ENCODE measurements around the gene NKIRAS1. TPM values are rescaled to one million over a fixed set of nuclear protein-coding genes. Genes with fewer than 3 reads are reported as not detected.
"Not testable (repeated sequence)": the region's sequence is repeated elsewhere in the genome, so short reads cannot be mapped to it uniquely, and the experiment has no call there.

Gene NKIRAS1
- total RNA-seq, 1 experiment from 2014 or later, result 9.9 TPM

GRCh38 chr3:23918331-23918730, 1.5 kb upstream of the NKIRAS1 start:
- H3K9me3 ChIP-seq, DNase-seq, H3K27me3 ChIP-seq: not testable (repeated sequence)
- Histone ChIP-seq H3K36me3 (peaks cover 38% of the 10 kb centered on the region), H3K4me3 (peak overlapping the region; percentile 96)

GRCh38 chr3:23917679-23918303, 1.0 kb upstream of the NKIRAS1 start:
- H3K9me3 ChIP-seq, H3K27me3 ChIP-seq, DNase-seq: not testable (repeated sequence)
- peak overlapping the region; percentile 96 for H3K4me3 ChIP-seq
- H3K36me3 ChIP-seq, result peaks cover 38% of the 10 kb centered on the region

- DNase-seq, result no peak
- Histone ChIP-seq H3K27me3 (no peaks in the 10 kb centered on the region), H3K9me3 (no peaks in the 10 kb centered on the region)
These were observed 471 bp downstream of the NKIRAS1 start for GRCh38 chr3:23916152-23916885.

GRCh38 chr3:23915537-23916108, 1.2 kb downstream of the NKIRAS1 start:
- DNase-seq, result no peak
- Histone ChIP-seq H3K4me3 (peak overlapping the region; percentile 96), H3K36me3 (peaks cover 34% of the 10 kb centered on the region), H3K9me3 (no peaks in the 10 kb centered on the region), H3K27me3 (no peaks in the 10 kb centered on the region)

More at GRCh38 chr3:23916152-23916885, 471 bp downstream of the NKIRAS1 start:
- H3K36me3 ChIP-seq, result peaks cover 38% of the 10 kb centered on the region
- peak overlapping the region; percentile 96 for H3K4me3 ChIP-seq

- Histone ChIP-seq H3K27me3 (no peaks in the 10 kb centered on the region), H3K9me3 (no peaks in the 10 kb centered on the region), H3K4me3 (no peak overlapping the region), H3K36me3 (peaks cover 19% of the 10 kb centered on the region)
- DNase-seq, result no peak
These were observed 2.7 kb downstream of the NKIRAS1 start for GRCh38 chr3:23913873-23914743.

GRCh38 chr3:23913182-23913581, 3.6 kb downstream of the NKIRAS1 start:
- DNase-seq, result no peak

GRCh38 chr3:23912335-23912734, 4.5 kb downstream of the NKIRAS1 start:
- not testable (repeated sequence) for H3K36me3 ChIP-seq, DNase-seq

More at GRCh38 chr3:23913182-23913581, 3.6 kb downstream of the NKIRAS1 start:
- Histone ChIP-seq H3K36me3 (peaks cover 10% of the 10 kb centered on the region), H3K27me3 (no peaks in the 10 kb centered on the region), H3K4me3 (no peak overlapping the region), H3K9me3 (no peaks in the 10 kb centered on the region)

GRCh38 chr3:23911397-23911796, 5.4 kb downstream of the NKIRAS1 start:
- H3K4me3 ChIP-seq, result no peak overlapping the region
- H3K36me3 ChIP-seq, result no peaks in the 10 kb centered on the region; the same call in 1 of the 2 replicates
- H3K27me3 ChIP-seq, result no peaks in the 10 kb centered on the region
- H3K9me3 ChIP-seq, result no peaks in the 10 kb centered on the region
- DNase-seq, result no peak

More at GRCh38 chr3:23912335-23912734, 4.5 kb downstream of the NKIRAS1 start:
- not testable (repeated sequence) for H3K4me3 ChIP-seq, H3K27me3 ChIP-seq, H3K9me3 ChIP-seq

- Histone ChIP-seq H3K9me3 (no peaks in the 10 kb centered on the region), H3K36me3 (peaks cover 3% of the 10 kb centered on the region; the same call in 1 of the 2 replicates), H3K4me3 (no peak overlapping the region), H3K27me3 (no peaks in the 10 kb centered on the region)
- DNase-seq, result no peak
These were observed 7.4 kb downstream of the NKIRAS1 start for GRCh38 chr3:23909341-23909740.

- Histone ChIP-seq H3K4me3 (no peak overlapping the region), H3K27me3 (no peaks in the 10 kb centered on the region), H3K9me3 (no peaks in the 10 kb centered on the region), H3K36me3 (peaks cover 9% of the 10 kb centered on the region)
- no peak for DNase-seq
These were observed 12.2 kb downstream of the NKIRAS1 start for GRCh38 chr3:23904545-23904944.

GRCh38 chr3:23900744-23901143, 16.0 kb downstream of the NKIRAS1 start:
- H3K9me3 ChIP-seq, result no peaks in the 10 kb centered on the region
- H3K36me3 ChIP-seq, result peaks cover 11% of the 10 kb centered on the region
- H3K27me3 ChIP-seq, result no peaks in the 10 kb centered on the region
- DNase-seq, result no peak
- no peak overlapping the region for H3K4me3 ChIP-seq

GRCh38 chr3:23895181-23895580, 21.6 kb downstream of the NKIRAS1 start:
- Histone ChIP-seq H3K27me3 (no peaks in the 10 kb centered on the region), H3K9me3 (no peaks in the 10 kb centered on the region), H3K4me3 (no peak overlapping the region), H3K36me3 (peaks cover 6% of the 10 kb centered on the region)
- no peak for DNase-seq

GRCh38 chr3:23894254-23895061, 22.3 kb downstream of the NKIRAS1 start:
- Histone ChIP-seq H3K9me3 (no peaks in the 10 kb centered on the region), H3K36me3 (peaks cover 4% of the 10 kb centered on the region), H3K4me3 (no peak overlapping the region), H3K27me3 (no peaks in the 10 kb centered on the region)
- no peak for DNase-seq

GRCh38 chr3:23889950-23890349, 26.8 kb downstream of the NKIRAS1 start:
- Histone ChIP-seq H3K9me3 (no peaks in the 10 kb centered on the region), H3K27me3 (no peaks in the 10 kb centered on the region), H3K36me3 (peaks cover 11% of the 10 kb centered on the region), H3K4me3 (no peak overlapping the region)
- DNase-seq, result no peak

- Histone ChIP-seq H3K27me3 (no peaks in the 10 kb centered on the region), H3K4me3 (no peak overlapping the region), H3K36me3 (peaks cover 11% of the 10 kb centered on the region), H3K9me3 (no peaks in the 10 kb centered on the region)
- DNase-seq, result no peak
These were observed 27.4 kb downstream of the NKIRAS1 start for GRCh38 chr3:23889386-23889785.

GRCh38 chr3:23888617-23889228, 28.1 kb downstream of the NKIRAS1 start:
- DNase-seq, result no peak
- Histone ChIP-seq H3K27me3 (no peaks in the 10 kb centered on the region), H3K9me3 (no peaks in the 10 kb centered on the region), H3K36me3 (peaks cover 11% of the 10 kb centered on the region), H3K4me3 (no peak overlapping the region)

Measured in MG63 (cell line).